Parathyroid adenoma (tissue), 2 donors: Measurements from ENCODE around the gene DNMBP.

Source experiments
- H2AFZ ChIP-seq: fragments of 300-600 bp; sonication (generic); one replicate; pipeline ENCODE4 v1.7.0; 2017; ENCODE audit warnings: antibody characterized with exemption, mild to moderate bottlenecking
- H3K27ac ChIP-seq: fragments of 300-600 bp; sonication (generic); one replicate; pipeline ENCODE4 v1.7.0; 2017
- H3K27me3 ChIP-seq: fragments of 300-600 bp; sonication (generic); one replicate; pipeline ENCODE4 v1.7.0; 2017; ENCODE audit warnings: low read length; ENCODE audit not compliant: control insufficient read depth, insufficient read depth
- H3K36me3 ChIP-seq: fragments of 300-600 bp; sonication (generic); one replicate; pipeline ENCODE4 v1.7.0; 2017; ENCODE audit warnings: low read length; ENCODE audit not compliant: control insufficient read depth, insufficient read depth
- H3K4me1 ChIP-seq: fragments of 300-600 bp; sonication (generic); one replicate; pipeline ENCODE4 v1.7.0; 2017; ENCODE audit warnings: control low read depth
- H3K4me2 ChIP-seq: fragments of 300-600 bp; sonication (generic); one replicate; pipeline ENCODE4 v1.7.0; 2017; ENCODE audit warnings: low read length
- H3K4me3 ChIP-seq: fragments of 300-600 bp; sonication (generic); one replicate; pipeline ENCODE4 v1.7.0; 2017; ENCODE audit warnings: low read depth, low read length
- H3K79me2 ChIP-seq: fragments of 300-600 bp; sonication (generic); one replicate; pipeline ENCODE4 v1.7.0; 2017; ENCODE audit warnings: control low read depth
- H3K9ac ChIP-seq: fragments of 300-600 bp; sonication (generic); one replicate; pipeline ENCODE4 v1.7.0; 2017; ENCODE audit warnings: mild to moderate bottlenecking
- H3K9me3 ChIP-seq: fragments of 300-600 bp; sonication (generic); one replicate; pipeline ENCODE4 v1.7.0; 2017; ENCODE audit warnings: low read length; ENCODE audit not compliant: control insufficient read depth
- TF ChIP-seq, protein P1 (sequence below): fragments of 300-600 bp; sonication (generic); IDR thresholded peaks from one replicate; pipeline ENCODE4 v1.7.0; 2017; ENCODE audit warnings: antibody characterized with exemption, mild to moderate bottlenecking
- donor health status: primary hyperparathyroidism.

Gene DNMBP

DNA sequence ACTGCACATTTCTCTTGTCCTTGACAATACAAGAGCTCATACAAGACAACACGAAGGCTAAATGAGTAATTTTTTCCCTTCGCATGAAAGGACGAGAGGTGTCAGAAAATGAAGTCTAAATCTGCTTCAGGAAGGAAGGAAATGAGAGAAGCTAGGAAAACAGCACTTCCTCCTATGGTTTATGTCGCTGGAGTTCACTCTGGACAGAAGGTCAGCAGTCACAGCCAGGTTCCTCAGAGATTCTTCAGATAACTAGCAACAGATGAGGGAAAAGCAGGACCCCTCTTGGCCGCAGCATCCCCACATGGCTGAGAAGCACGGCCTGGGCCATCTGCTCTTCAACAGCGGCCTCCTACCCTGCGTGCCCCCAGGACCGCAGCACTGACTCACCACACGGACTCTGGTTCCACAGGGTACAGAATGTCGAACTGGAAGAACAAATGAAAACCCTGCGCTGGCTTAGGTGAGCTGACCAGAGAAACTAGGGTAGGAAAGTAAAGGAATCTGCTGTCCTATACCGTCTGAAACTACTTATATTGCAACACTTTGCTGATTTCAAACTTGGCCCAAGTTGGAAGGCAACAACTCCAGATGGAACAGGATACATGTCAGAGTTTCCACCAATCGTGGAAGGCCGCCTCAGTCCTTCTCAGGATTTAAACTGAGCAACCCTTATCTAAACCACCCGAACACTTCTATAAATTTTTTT lies 26.3 kb downstream of the DNMBP start:
- H3K4me3 ChIP-seq, result no peak overlapping the region
- H3K36me3 ChIP-seq, result no peaks in the 10 kb centered on the region
- no peak overlapping the region for H3K9ac ChIP-seq
- no peaks in the 10 kb centered on the region for H3K27me3 ChIP-seq
- TF ChIP-seq, protein P1, sequence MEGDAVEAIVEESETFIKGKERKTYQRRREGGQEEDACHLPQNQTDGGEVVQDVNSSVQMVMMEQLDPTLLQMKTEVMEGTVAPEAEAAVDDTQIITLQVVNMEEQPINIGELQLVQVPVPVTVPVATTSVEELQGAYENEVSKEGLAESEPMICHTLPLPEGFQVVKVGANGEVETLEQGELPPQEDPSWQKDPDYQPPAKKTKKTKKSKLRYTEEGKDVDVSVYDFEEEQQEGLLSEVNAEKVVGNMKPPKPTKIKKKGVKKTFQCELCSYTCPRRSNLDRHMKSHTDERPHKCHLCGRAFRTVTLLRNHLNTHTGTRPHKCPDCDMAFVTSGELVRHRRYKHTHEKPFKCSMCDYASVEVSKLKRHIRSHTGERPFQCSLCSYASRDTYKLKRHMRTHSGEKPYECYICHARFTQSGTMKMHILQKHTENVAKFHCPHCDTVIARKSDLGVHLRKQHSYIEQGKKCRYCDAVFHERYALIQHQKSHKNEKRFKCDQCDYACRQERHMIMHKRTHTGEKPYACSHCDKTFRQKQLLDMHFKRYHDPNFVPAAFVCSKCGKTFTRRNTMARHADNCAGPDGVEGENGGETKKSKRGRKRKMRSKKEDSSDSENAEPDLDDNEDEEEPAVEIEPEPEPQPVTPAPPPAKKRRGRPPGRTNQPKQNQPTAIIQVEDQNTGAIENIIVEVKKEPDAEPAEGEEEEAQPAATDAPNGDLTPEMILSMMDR, result no peak
- no peak overlapping the region for H2AFZ ChIP-seq
- H3K4me1 ChIP-seq, result peaks cover 32% of the 10 kb centered on the region
- peaks cover 75% of the 10 kb centered on the region for H3K79me2 ChIP-seq
- H3K9me3 ChIP-seq, result no peaks in the 10 kb centered on the region
- H3K27ac ChIP-seq, result peak overlapping the region; percentile 62
- peak overlapping the region; percentile 54 for H3K4me2 ChIP-seq

DNA sequence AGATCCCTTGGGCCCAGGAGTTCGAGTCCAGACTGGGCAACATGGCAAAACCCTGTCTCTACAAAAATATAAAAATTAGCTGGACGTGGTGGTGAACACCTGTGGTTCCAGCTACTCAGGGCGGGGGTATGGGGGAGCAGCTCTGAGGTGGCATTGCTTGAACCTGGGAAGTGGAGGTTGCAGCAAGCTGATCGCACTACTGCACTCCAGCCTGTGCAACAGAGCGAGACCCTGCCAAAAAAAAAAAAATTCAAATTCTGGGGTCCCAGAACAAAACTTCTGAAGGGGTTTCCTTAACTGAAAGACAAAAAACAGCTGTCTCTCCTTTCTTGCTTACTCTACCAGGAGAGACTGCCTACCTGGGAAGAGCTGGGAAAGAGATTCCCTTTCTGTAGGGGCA lies 27.0 kb downstream of the DNMBP start:
- no peaks in the 10 kb centered on the region for H3K27me3 ChIP-seq
- peaks cover 75% of the 10 kb centered on the region for H3K79me2 ChIP-seq
- H3K4me2 ChIP-seq, result peak overlapping the region; percentile 54
- no peaks in the 10 kb centered on the region for H3K9me3 ChIP-seq
- TF ChIP-seq, protein P1, result no peak
- no peak overlapping the region for H3K9ac ChIP-seq
- H2AFZ ChIP-seq, result no peak overlapping the region
- no peaks in the 10 kb centered on the region for H3K36me3 ChIP-seq
- H3K4me3 ChIP-seq, result no peak overlapping the region
- H3K4me1 ChIP-seq, result peaks cover 29% of the 10 kb centered on the region
- H3K27ac ChIP-seq, result peak overlapping the region; percentile 62

- peak overlapping the region; percentile 30 for H3K27ac ChIP-seq
- no peaks in the 10 kb centered on the region for H3K9me3 ChIP-seq
- H3K4me2 ChIP-seq, result peak overlapping the region; percentile 11
- no peaks in the 10 kb centered on the region for H3K36me3 ChIP-seq
- no peak overlapping the region for H3K4me3 ChIP-seq
- H2AFZ ChIP-seq, result no peak overlapping the region
- no peaks in the 10 kb centered on the region for H3K27me3 ChIP-seq
- no peak overlapping the region for H3K9ac ChIP-seq
- peaks cover 37% of the 10 kb centered on the region for H3K4me1 ChIP-seq
- TF ChIP-seq, protein P1, result no peak
- H3K79me2 ChIP-seq, result peaks cover 73% of the 10 kb centered on the region
Observed at GRCh38 chr10:99981581-99982199, 28.1 kb downstream of the DNMBP start.

DNA sequence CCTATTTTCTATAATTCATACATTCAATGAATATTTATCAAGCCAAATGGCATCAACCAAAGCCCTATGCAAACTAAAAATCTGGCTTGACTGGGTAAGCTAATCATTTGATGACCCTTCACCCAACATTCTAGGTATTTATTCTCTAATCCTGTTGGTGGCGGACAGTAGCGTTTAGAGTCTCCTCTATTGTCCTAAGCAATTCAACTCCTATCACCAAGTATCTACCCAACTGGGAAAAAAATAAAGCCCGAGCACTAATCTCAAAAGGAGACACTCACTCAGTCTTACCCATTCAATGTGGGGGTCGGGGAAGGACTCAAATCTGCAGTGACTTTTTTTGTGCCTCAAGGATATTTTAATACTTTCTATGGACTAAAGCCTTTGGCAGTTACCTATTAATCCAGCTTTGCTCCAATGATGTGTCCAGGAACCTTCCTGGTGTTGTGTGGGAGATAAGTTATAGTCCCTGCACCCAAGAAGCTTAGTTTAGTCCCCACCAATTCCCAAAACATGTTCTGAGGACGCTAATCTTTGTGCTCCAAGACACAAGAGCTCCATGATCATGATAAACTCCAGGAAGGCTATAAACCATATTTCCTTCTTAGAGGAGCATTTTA lies 30.6 kb downstream of the DNMBP start:
- Histone ChIP-seq H3K9me3 (no peaks in the 10 kb centered on the region), H3K4me3 (no peak overlapping the region), H3K27ac (peak overlapping the region; percentile 2), H3K79me2 (peaks cover 73% of the 10 kb centered on the region), H3K27me3 (no peaks in the 10 kb centered on the region), H3K4me1 (peaks cover 45% of the 10 kb centered on the region), H3K9ac (no peak overlapping the region), H3K4me2 (no peak overlapping the region), H2AFZ (no peak overlapping the region), H3K36me3 (no peaks in the 10 kb centered on the region)
- TF ChIP-seq, protein P1, result no peak
